GM12892 (cell line): ENCODE data around the gene GPR87.

Source experiments
- POLR2A ChIP-seq: IDR thresholded peaks from 2 replicates; pipeline ENCODE4 v1.6.1; 2011; ENCODE audit warnings: low read depth, low read length, control low read depth
- POLR2AphosphoS5 ChIP-seq: IDR thresholded peaks from 2 replicates; pipeline ENCODE4 v1.6.1; 2011; ENCODE audit warnings: low read depth, low read length, control low read depth
- TAF1 ChIP-seq: IDR thresholded peaks from 2 replicates; pipeline ENCODE4 v1.6.1; 2011; ENCODE audit warnings: low read depth, mild to moderate bottlenecking, control low read depth, low read length, borderline replicate concordance

GRCh38 chr3:151283387-151283786 lies 33.2 kb downstream of the GPR87 start:
- TF ChIP-seq POLR2A (no peak), TAF1 (no peak), POLR2AphosphoS5 (no peak)
